Measurements from ENCODE around the gene ARID2. TPM values are rescaled to one million over a fixed set of nuclear protein-coding genes. Genes with fewer than 3 reads are reported as not detected.

The ARID2 gene
- total RNA-seq, 1 donor from 2014 or later = 63.6 TPM

GRCh38 chr12:45708363-45708762 is 21.1 kb upstream of the ARID2 start:
- Mint-ChIP-seq H3K4me1 (ENCODE audit: low read depth) (peaks cover 8% of the 10 kb centered on the region), H3K27ac (peak overlapping the region; percentile 73), H3K27me3 (no peaks in the 10 kb centered on the region), H3K4me3 (ENCODE audit: low read depth) (no peak overlapping the region), H3K9me3 (ENCODE audit: low read depth) (no peaks in the 10 kb centered on the region), H3K36me3 (ENCODE audit: insufficient read depth) (no peaks in the 10 kb centered on the region)
- DNase-seq (ENCODE audit: low spot score, unreplicated experiment) = no peak
- TF ChIP-seq, protein P1, sequence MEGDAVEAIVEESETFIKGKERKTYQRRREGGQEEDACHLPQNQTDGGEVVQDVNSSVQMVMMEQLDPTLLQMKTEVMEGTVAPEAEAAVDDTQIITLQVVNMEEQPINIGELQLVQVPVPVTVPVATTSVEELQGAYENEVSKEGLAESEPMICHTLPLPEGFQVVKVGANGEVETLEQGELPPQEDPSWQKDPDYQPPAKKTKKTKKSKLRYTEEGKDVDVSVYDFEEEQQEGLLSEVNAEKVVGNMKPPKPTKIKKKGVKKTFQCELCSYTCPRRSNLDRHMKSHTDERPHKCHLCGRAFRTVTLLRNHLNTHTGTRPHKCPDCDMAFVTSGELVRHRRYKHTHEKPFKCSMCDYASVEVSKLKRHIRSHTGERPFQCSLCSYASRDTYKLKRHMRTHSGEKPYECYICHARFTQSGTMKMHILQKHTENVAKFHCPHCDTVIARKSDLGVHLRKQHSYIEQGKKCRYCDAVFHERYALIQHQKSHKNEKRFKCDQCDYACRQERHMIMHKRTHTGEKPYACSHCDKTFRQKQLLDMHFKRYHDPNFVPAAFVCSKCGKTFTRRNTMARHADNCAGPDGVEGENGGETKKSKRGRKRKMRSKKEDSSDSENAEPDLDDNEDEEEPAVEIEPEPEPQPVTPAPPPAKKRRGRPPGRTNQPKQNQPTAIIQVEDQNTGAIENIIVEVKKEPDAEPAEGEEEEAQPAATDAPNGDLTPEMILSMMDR (IDR thresholded peaks at IDR 0.05; ENCODE audit: unreplicated experiment) = no peak

GRCh38 chr12:45708901-45709300 is 20.6 kb upstream of the ARID2 start:
- Mint-ChIP-seq H3K9me3 (ENCODE audit: low read depth) (no peaks in the 10 kb centered on the region), H3K4me3 (ENCODE audit: low read depth) (no peak overlapping the region), H3K27ac (no peak overlapping the region), H3K4me1 (ENCODE audit: low read depth) (peaks cover 8% of the 10 kb centered on the region), H3K36me3 (ENCODE audit: insufficient read depth) (no peaks in the 10 kb centered on the region), H3K27me3 (no peaks in the 10 kb centered on the region)
- DNase-seq (ENCODE audit: low spot score, unreplicated experiment) = no peak
- TF ChIP-seq, protein P1 (IDR thresholded peaks at IDR 0.05; ENCODE audit: unreplicated experiment) = no peak

DNA sequence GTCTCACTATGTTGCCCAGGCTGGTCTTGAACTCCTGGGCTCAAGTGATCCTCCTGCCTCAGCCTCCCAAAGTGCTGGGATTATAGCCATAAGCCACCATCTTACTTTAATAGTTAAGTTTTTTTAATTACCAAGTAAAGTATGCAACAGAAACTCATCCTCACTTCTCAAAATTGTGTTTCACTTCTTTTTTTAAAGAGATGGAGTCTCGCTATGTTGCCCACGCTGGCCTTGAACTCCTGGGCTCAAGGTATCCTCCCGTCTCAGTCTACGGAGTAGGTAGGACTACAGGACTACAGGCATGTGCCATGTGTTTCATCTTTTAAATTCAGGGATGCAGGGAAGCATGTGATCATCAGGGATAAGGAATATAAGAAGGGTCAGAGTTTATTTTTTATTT is 17.2 kb upstream of the ARID2 start:
- Mint-ChIP-seq H3K27ac (no peak overlapping the region), H3K4me3 (ENCODE audit: low read depth) (no peak overlapping the region), H3K4me1 (ENCODE audit: low read depth) (peaks cover 5% of the 10 kb centered on the region), H3K9me3 (ENCODE audit: low read depth) (no peaks in the 10 kb centered on the region), H3K27me3 (no peaks in the 10 kb centered on the region), H3K36me3 (ENCODE audit: insufficient read depth) (no peaks in the 10 kb centered on the region)
- no peak for DNase-seq (ENCODE audit: low spot score, unreplicated experiment)
- TF ChIP-seq, protein P1 (IDR thresholded peaks at IDR 0.05; ENCODE audit: unreplicated experiment) = no peak

- Mint-ChIP-seq H3K4me3 (ENCODE audit: low read depth) (no peak overlapping the region), H3K4me1 (ENCODE audit: low read depth) (peaks cover 5% of the 10 kb centered on the region), H3K27me3 (no peaks in the 10 kb centered on the region), H3K9me3 (ENCODE audit: low read depth) (no peaks in the 10 kb centered on the region), H3K36me3 (ENCODE audit: insufficient read depth) (no peaks in the 10 kb centered on the region), H3K27ac (no peak overlapping the region)
- DNase-seq (ENCODE audit: low spot score, unreplicated experiment) = no peak
- TF ChIP-seq, protein P1 (IDR thresholded peaks at IDR 0.05; ENCODE audit: unreplicated experiment) = no peak
Observed at GRCh38 chr12:45713078-45713477, 16.4 kb upstream of the ARID2 start.

- H3K4me3 Mint-ChIP-seq (ENCODE audit: low read depth) = no peak overlapping the region
- TF ChIP-seq, protein P1 (IDR thresholded peaks at IDR 0.05; ENCODE audit: unreplicated experiment) = no peak
- no peaks in the 10 kb centered on the region for H3K4me1 Mint-ChIP-seq (ENCODE audit: low read depth)
- H3K36me3 Mint-ChIP-seq (ENCODE audit: insufficient read depth) = no peaks in the 10 kb centered on the region
- DNase-seq (ENCODE audit: low spot score, unreplicated experiment) = no peak
- H3K27me3 Mint-ChIP-seq = no peaks in the 10 kb centered on the region
- no peaks in the 10 kb centered on the region for H3K9me3 Mint-ChIP-seq (ENCODE audit: low read depth)
- H3K27ac Mint-ChIP-seq = no peak overlapping the region
Observed at GRCh38 chr12:45718306-45718705, 11.2 kb upstream of the ARID2 start.
